ENCODE results near the gene SLC2A14.
A peak's percentile ranks its signal among the peaks of the same experiment; 100 is the strongest.
"Not testable (repeated sequence)": the region's sequence is repeated elsewhere in the genome, so short reads cannot be mapped to it uniquely, and the experiment has no call there.

The SLC2A14 gene

GRCh38 chr12:7902416-7902815 lies 29.7 kb upstream of the SLC2A14 start:
- H3K4me3 ChIP-seq (ENCODE audit: low read length); DNase-seq (ENCODE audit: low read depth); H3K4me1 ChIP-seq (ENCODE audit: control insufficient read depth, insufficient read depth, low read length); H3K27me3 ChIP-seq (replicated peaks; ENCODE audit: control insufficient read depth, insufficient read depth, low read length); H3K9me3 ChIP-seq (ENCODE audit: control insufficient read depth, low read length); H3K36me3 ChIP-seq (ENCODE audit: control insufficient read depth, insufficient read depth, low read length, severe bottlenecking); H3K9ac ChIP-seq (ENCODE audit: low read length): not testable (repeated sequence)

DNA sequence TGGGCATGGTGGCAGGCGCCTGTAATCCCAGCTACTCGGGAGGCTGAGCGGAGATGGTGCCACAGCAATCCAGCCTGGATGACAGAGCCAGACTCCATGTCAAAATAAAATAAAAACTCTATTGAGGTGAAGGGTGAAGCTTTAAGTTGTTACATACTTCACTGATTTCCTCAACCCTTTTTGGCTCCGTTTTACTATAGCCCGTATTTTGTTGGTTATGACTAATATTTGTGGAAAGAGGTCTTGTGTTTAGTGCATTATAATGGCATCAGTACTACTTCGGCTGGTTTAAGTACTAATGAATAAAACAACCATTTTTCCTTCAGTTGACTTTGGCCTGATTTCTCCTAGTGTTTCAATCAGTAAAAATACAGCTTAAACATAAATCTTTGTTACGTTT lies 27.0 kb upstream of the SLC2A14 start:
- DNase-seq (ENCODE audit: low read depth): no peak
- peak overlapping the region; percentile 23 for H3K4me3 ChIP-seq (ENCODE audit: low read length)
- no peaks in the 10 kb centered on the region for H3K9me3 ChIP-seq (ENCODE audit: control insufficient read depth, low read length)
- peaks cover 10% of the 10 kb centered on the region for H3K4me1 ChIP-seq (ENCODE audit: control insufficient read depth, insufficient read depth, low read length)
- H3K36me3 ChIP-seq (ENCODE audit: control insufficient read depth, insufficient read depth, low read length, severe bottlenecking): no peaks in the 10 kb centered on the region
- H3K9ac ChIP-seq (ENCODE audit: low read length): no peak overlapping the region
- H3K27me3 ChIP-seq (replicated peaks; ENCODE audit: control insufficient read depth, insufficient read depth, low read length): no peaks in the 10 kb centered on the region

GRCh38 chr12:7896726-7897125 lies 24.0 kb upstream of the SLC2A14 start:
- H3K4me1 ChIP-seq (ENCODE audit: control insufficient read depth, insufficient read depth, low read length); H3K9ac ChIP-seq (ENCODE audit: low read length); DNase-seq (ENCODE audit: low read depth); H3K4me3 ChIP-seq (ENCODE audit: low read length); H3K9me3 ChIP-seq (ENCODE audit: control insufficient read depth, low read length); H3K36me3 ChIP-seq (ENCODE audit: control insufficient read depth, insufficient read depth, low read length, severe bottlenecking); H3K27me3 ChIP-seq (replicated peaks; ENCODE audit: control insufficient read depth, insufficient read depth, low read length): not testable (repeated sequence)

DNA sequence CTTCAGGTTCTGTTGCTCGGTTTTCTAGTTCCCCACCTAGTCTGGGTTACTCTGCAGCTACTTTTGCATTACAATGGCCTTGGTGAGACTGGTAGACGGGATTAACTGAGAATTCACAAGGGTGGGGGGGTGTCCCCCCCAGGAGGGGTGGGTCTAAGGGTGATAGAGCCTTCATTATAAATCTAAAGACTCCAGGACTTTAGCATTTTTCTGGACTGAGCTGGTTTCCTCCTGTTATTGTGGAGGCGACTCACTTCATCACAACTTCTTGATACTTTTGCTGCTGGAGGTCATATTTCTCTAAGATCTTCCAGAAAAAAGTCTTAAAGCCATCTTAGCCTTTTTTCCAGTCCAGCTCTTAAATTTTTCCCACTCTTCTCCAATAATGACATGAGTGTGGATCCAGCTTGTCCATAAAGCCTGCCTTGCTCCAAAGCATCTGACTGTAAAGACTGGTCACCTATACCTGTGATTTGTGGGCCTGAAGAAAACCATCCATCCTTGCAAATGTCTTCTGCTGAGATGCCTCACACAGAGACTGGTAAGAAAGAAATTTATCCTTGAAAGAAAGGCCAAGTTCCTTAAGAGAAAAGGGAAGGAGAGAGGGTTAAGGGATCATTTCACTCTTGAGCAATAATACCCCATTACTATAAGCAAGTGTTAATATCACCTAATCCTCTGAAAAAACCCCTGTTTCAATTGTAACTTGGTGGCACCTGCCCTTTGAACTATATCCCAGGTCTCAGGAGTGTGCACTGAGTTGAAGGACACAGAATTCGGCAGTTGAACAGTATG lies 19.7 kb upstream of the SLC2A14 start:
- Histone ChIP-seq H3K9ac (ENCODE audit: low read length) (no peak overlapping the region), H3K4me1 (ENCODE audit: control insufficient read depth, insufficient read depth, low read length) (peaks cover 7% of the 10 kb centered on the region), H3K27me3 (replicated peaks; ENCODE audit: control insufficient read depth, insufficient read depth, low read length) (no peaks in the 10 kb centered on the region), H3K9me3 (ENCODE audit: control insufficient read depth, low read length) (no peaks in the 10 kb centered on the region), H3K36me3 (ENCODE audit: control insufficient read depth, insufficient read depth, low read length, severe bottlenecking) (no peaks in the 10 kb centered on the region), H3K4me3 (ENCODE audit: low read length) (no peak overlapping the region)
- no peak for DNase-seq (ENCODE audit: low read depth)

GRCh38 chr12:7884689-7885088 lies 12.0 kb upstream of the SLC2A14 start:
- Histone ChIP-seq H3K36me3 (ENCODE audit: control insufficient read depth, insufficient read depth, low read length, severe bottlenecking) (no peaks in the 10 kb centered on the region), H3K27me3 (replicated peaks; ENCODE audit: control insufficient read depth, insufficient read depth, low read length) (no peaks in the 10 kb centered on the region), H3K4me3 (ENCODE audit: low read length) (no peak overlapping the region), H3K4me1 (ENCODE audit: control insufficient read depth, insufficient read depth, low read length) (no peaks in the 10 kb centered on the region), H3K9ac (ENCODE audit: low read length) (no peak overlapping the region), H3K9me3 (ENCODE audit: control insufficient read depth, low read length) (no peaks in the 10 kb centered on the region)
- DNase-seq (ENCODE audit: low read depth): no peak

DNA sequence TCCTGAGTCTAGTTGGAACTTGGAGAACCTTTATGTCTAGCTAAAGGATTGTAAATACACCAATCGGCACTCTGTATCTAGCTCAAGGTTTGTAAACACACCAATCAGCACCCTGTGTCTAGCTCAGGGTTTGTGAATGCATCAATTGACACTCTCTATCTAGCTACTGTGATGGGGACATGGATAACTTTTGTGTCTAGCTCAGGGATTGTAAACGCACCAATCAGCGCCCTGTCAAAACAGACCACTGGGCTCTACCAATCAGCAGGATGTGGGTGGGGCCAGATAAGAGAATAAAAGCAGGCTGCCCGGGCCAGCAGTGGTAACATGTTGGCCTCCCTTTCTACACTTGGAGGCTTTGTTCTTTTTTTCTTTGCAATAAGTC lies 9.0 kb upstream of the SLC2A14 start:
- not testable (repeated sequence) for H3K9me3 ChIP-seq (ENCODE audit: control insufficient read depth, low read length); H3K4me1 ChIP-seq (ENCODE audit: control insufficient read depth, insufficient read depth, low read length); H3K27me3 ChIP-seq (replicated peaks; ENCODE audit: control insufficient read depth, insufficient read depth, low read length); DNase-seq (ENCODE audit: low read depth); H3K36me3 ChIP-seq (ENCODE audit: control insufficient read depth, insufficient read depth, low read length, severe bottlenecking); H3K9ac ChIP-seq (ENCODE audit: low read length); H3K4me3 ChIP-seq (ENCODE audit: low read length)

DNA sequence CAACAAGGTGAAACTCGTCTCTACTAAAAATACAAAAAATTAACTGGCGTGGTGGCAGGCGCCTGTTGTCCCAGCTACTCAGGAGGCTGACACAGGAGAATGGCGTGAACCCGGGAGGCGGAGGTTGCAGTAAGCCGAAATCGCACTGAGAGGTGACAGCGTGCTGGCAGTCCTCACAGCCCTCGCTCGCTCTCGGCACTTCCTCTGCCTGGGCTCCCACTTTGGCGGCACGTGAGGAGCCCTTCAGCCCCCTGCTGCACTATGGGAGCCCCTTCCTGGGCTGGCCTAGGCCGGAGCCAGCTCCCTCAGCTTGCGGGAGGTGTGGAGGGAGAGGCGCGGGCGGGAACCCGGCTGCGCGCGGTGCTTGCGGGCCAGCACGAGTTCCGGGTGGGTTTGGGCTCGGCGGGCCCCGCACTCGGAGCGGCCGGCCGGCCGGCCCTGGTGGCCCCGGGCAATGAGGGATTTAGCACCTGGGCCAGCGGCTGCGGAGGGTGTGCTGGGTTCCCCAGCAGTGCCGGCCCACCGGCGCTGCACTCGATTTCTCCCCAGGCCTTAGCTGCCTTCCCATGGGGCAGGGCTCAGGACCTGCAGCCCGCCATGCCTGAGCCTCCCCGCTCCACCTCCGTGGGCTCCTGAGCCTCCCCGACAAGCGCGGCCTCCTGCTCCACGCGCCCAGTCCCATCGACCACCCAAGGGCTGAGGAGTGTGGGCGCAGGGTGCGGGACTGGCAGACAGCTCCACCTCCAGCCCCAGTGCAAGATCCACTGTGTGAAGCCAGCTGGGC lies 8.4 kb upstream of the SLC2A14 start:
- H3K27me3 ChIP-seq (replicated peaks; ENCODE audit: control insufficient read depth, insufficient read depth, low read length); H3K36me3 ChIP-seq (ENCODE audit: control insufficient read depth, insufficient read depth, low read length, severe bottlenecking); H3K4me3 ChIP-seq (ENCODE audit: low read length); H3K9me3 ChIP-seq (ENCODE audit: control insufficient read depth, low read length); H3K4me1 ChIP-seq (ENCODE audit: control insufficient read depth, insufficient read depth, low read length); DNase-seq (ENCODE audit: low read depth); H3K9ac ChIP-seq (ENCODE audit: low read length): not testable (repeated sequence)

DNA sequence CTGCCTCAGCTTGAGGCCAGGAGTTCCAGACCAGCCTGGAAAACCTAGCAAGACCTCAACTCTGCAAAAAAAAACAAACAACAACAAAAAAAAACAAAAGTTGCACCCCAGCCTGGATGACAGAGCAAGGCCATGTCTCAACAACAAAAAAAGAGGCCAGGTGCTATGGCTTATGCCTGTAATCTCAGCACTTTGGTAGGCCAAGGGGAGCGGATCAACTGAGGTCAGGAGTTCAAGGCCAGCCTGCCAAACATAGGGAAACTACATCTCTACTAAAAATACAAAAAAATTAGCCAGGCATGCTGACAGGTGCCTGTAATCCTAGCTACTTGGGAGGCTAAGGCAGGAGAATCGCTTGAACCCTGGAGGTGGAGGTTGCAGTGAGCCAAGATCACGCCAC lies 6.5 kb upstream of the SLC2A14 start:
- H3K9me3 ChIP-seq (ENCODE audit: control insufficient read depth, low read length): no peaks in the 10 kb centered on the region
- no peaks in the 10 kb centered on the region for H3K36me3 ChIP-seq (ENCODE audit: control insufficient read depth, insufficient read depth, low read length, severe bottlenecking)
- DNase-seq (ENCODE audit: low read depth): no peak
- no peaks in the 10 kb centered on the region for H3K27me3 ChIP-seq (replicated peaks; ENCODE audit: control insufficient read depth, insufficient read depth, low read length)
- no peaks in the 10 kb centered on the region for H3K4me1 ChIP-seq (ENCODE audit: control insufficient read depth, insufficient read depth, low read length)
- H3K4me3 ChIP-seq (ENCODE audit: low read length): no peak overlapping the region
- no peak overlapping the region for H3K9ac ChIP-seq (ENCODE audit: low read length)

DNA sequence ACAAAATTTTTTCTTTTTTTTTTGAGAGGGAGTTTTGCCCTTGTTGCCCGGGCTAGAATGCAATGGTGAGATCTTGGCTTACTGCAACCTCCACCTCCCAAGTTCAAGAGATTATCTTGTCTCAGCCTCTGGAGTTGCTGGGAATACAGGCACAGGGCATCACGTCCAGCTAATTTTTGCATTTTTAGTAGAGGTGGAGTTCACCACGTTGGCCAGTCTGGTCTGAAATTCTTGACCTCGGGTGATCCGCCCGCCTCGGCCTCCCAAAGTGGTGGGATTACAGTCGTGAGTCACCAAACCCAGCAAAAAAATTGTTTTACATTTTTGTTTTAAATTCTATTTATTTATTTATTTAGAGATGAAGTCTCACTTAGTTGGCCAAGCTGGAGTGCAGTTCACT lies 4.7 kb upstream of the SLC2A14 start:
- Histone ChIP-seq H3K9ac (ENCODE audit: low read length) (no peak overlapping the region), H3K36me3 (ENCODE audit: control insufficient read depth, insufficient read depth, low read length, severe bottlenecking) (no peaks in the 10 kb centered on the region), H3K4me3 (ENCODE audit: low read length) (no peak overlapping the region), H3K27me3 (replicated peaks; ENCODE audit: control insufficient read depth, insufficient read depth, low read length) (peaks cover 4% of the 10 kb centered on the region), H3K4me1 (ENCODE audit: control insufficient read depth, insufficient read depth, low read length) (no peaks in the 10 kb centered on the region), H3K9me3 (ENCODE audit: control insufficient read depth, low read length) (no peaks in the 10 kb centered on the region)
- DNase-seq (ENCODE audit: low read depth): no peak

DNA sequence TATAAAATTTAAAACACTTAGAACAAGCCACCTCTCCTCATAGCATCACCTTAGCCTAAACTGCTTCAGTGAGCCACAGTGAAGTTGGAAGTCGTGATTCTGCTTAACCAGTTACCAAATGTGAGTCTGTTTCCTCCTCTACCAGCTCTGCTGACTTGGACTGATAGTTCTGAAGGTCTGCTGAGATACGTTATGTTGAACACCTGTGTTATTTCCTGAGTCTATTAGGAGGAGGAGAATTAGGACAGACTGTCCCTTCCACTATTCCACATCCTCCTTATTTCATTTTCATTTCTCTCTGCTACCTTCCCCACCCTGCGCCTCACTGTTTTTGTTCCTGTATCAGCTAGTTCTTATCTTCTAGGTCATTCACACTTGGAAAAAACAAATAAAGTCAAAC lies 2.4 kb downstream of the SLC2A14 start:
- Histone ChIP-seq H3K9me3 (ENCODE audit: control insufficient read depth, low read length) (no peaks in the 10 kb centered on the region), H3K27me3 (replicated peaks; ENCODE audit: control insufficient read depth, insufficient read depth, low read length) (peaks cover 16% of the 10 kb centered on the region), H3K36me3 (ENCODE audit: control insufficient read depth, insufficient read depth, low read length, severe bottlenecking) (no peaks in the 10 kb centered on the region), H3K9ac (ENCODE audit: low read length) (no peak overlapping the region), H3K4me3 (ENCODE audit: low read length) (no peak overlapping the region), H3K4me1 (ENCODE audit: control insufficient read depth, insufficient read depth, low read length) (no peaks in the 10 kb centered on the region)
- no peak for DNase-seq (ENCODE audit: low read depth)

DNA sequence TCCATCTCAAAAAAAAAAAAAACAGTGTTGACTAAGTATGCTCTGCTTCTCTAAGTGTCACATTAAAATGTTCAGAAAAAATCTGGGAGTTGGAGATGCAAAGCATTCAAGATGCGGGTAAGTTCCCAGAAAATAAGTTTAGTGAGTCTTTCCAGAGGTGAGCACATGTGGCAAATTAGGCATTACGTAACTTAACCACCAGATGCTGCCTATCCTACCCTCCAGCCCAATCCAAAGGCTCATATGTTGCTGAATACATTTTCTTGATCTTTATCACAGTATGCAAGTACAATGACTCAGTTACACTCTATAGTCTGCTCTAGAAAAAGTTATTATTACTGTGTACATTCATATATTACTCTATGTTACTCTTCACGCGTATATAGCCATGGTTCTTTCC lies 3.6 kb downstream of the SLC2A14 start:
- DNase-seq (ENCODE audit: low read depth): peak; percentile 81
- Histone ChIP-seq H3K36me3 (ENCODE audit: control insufficient read depth, insufficient read depth, low read length, severe bottlenecking) (no peaks in the 10 kb centered on the region), H3K27me3 (replicated peaks; ENCODE audit: control insufficient read depth, insufficient read depth, low read length) (peaks cover 16% of the 10 kb centered on the region), H3K9ac (ENCODE audit: low read length) (no peak overlapping the region), H3K4me1 (ENCODE audit: control insufficient read depth, insufficient read depth, low read length) (no peaks in the 10 kb centered on the region), H3K4me3 (ENCODE audit: low read length) (no peak overlapping the region), H3K9me3 (ENCODE audit: control insufficient read depth, low read length) (no peaks in the 10 kb centered on the region)

Measured in adipocyte (in vitro differentiated cells).